Measurements from ENCODE around the gene RGS13.

- TF ChIP-seq CTCF (IDR thresholded peaks at IDR 0.05) (no peak), POLR2A (IDR thresholded peaks at IDR 0.05) (no peak), POLR2AphosphoS5 (IDR thresholded peaks at IDR 0.05; ENCODE audit: insufficient read depth in 1 of 2, low read depth in 1 of 2) (no peak)
Measured at GRCh38 chr1:192702212-192702902, 66.4 kb downstream of the RGS13 start.
